ENCODE measurements around the gene ENTREP3.
A peak's percentile ranks its signal among the peaks of the same experiment; 100 is the strongest.

ENTREP3 gene

DNA sequence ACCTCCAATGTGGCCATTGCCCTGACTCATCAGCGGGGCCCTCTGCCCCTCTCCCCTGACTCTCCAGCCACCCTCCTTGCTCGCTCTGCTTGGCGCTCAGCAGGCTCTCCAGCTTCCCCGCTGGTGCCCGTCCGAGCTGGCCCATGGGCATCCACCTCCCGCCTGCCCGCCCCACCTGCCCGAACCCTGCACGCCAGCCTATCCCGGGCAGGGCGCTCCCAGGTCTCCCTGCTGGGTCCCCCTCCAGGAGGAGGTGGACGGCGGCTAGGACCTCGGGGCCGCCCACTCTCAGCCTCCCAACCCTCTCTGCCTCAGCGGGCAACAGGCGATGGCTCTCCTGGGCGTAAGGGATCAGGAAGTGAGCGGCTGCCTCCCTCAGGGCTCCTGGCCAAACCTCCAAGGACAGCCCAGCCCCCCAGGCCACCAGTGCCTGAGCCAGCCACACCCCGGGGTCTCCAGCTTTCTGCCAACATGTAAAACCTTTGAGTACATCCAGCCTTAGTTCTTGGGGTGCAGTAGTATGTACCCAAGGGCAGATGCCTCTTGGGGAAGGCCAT, 32.8 kb upstream of the ENTREP3 start:
- FAIRE-seq, result no peak
- DNase-seq (ENCODE audit: insufficient read length, low spot score), result no peak
- TF ChIP-seq POLR2A (IDR thresholded peaks at IDR 0.05; ENCODE audit: low read depth, low read length), result no peak

- FAIRE-seq (no peak), DNase-seq (ENCODE audit: insufficient read length, low spot score) (no peak)
- TF ChIP-seq POLR2A (IDR thresholded peaks at IDR 0.05; ENCODE audit: low read depth, low read length), result no peak
Measured at GRCh38 chr1:155286544-155286943, 31.3 kb upstream of the ENTREP3 start.

DNA sequence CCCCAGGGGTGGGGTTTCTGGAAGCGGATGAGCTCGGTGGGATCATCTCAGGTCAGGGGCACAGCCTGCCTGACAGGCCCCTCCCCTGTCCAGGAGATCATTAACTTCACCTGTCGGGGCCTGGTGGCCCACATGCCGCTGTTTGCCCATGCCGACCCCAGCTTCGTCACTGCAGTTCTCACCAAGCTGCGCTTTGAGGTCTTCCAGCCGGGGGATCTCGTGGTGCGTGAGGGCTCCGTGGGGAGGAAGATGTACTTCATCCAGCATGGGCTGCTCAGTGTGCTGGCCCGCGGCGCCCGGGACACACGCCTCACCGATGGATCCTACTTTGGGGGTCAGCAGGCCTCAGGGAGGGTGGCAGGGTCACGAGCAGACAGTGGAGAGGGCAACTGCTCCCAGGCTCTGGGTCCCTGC, 30.4 kb upstream of the ENTREP3 start:
- DNase-seq (ENCODE audit: insufficient read length, low spot score) (no peak), FAIRE-seq (no peak)

GRCh38 chr1:155285063-155285462, 29.8 kb upstream of the ENTREP3 start:
- DNase-seq (ENCODE audit: insufficient read length, low spot score), result no peak
- FAIRE-seq, result no peak
- TF ChIP-seq POLR2A (IDR thresholded peaks at IDR 0.05; ENCODE audit: low read depth, low read length), result no peak

More for the DNA sequence above, 30.4 kb upstream of the ENTREP3 start:
- TF ChIP-seq POLR2A (IDR thresholded peaks at IDR 0.05; ENCODE audit: low read depth, low read length), result no peak

DNA sequence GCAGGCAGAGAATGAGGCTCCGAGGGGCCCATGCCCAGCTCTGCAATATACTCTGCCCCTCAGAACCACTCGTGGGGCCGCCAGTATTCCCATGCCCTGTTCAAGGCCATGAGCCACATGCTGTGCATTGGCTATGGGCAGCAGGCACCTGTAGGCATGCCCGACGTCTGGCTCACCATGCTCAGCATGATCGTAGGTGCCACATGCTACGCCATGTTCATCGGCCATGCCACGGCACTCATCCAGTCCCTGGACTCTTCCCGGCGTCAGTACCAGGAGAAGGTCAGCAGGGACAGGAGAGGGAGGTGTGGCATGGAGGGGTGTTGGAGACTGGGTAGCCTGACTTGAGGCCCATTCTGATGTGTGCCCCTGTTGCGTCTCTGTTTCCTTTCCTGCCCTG, 29.2 kb upstream of the ENTREP3 start:
- FAIRE-seq (no peak), DNase-seq (ENCODE audit: insufficient read length, low spot score) (no peak)
- no peak for TF ChIP-seq POLR2A (IDR thresholded peaks at IDR 0.05; ENCODE audit: low read depth, low read length)

DNA sequence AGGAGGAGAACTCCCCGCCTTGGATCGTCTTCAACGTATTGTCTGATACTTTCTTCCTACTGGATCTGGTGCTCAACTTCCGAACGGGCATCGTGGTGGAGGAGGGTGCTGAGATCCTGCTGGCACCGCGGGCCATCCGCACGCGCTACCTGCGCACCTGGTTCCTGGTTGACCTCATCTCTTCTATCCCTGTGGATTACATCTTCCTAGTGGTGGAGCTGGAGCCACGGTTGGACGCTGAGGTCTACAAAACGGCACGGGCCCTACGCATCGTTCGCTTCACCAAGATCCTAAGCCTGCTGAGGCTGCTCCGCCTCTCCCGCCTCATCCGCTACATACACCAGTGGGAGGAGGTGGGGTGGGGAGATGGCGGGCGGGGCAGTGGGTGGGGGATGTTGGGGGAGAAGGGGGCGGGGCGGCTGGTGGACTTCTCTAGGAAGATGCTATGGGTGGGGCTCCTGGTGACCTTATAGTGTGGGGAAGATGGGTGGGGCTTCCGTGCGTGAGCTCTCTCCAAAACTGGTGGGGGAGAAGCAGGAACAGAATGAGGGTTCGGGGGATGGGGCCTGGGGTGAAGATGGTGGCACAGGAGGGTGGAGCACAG, 27.3 kb upstream of the ENTREP3 start:
- TF ChIP-seq POLR2A (IDR thresholded peaks at IDR 0.05; ENCODE audit: low read depth, low read length), result no peak
- DNase-seq (ENCODE audit: insufficient read length, low spot score) (no peak), FAIRE-seq (no peak)

DNA sequence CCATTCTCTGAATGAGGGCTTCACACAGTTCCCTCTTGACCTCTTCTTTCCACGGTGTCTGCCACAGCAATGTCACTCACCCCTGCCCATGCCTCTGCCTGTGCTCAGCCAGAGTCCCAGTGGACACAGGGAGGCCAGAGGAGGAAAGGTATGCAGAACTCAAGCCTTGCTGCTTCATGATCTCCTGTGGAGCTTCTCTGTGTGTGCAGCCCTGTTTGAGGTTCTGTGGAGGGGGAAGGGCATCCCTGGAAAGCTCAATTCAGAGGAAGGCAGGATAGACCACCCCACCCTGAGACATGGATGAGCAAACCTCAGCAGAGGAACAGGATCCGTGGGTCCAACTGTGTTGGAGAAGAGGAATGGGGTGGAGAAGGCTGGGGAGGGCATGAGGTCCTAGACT, 24.0 kb upstream of the ENTREP3 start:
- DNase-seq (ENCODE audit: insufficient read length, low spot score) (no peak), FAIRE-seq (no peak)
- no peak for TF ChIP-seq POLR2A (IDR thresholded peaks at IDR 0.05; ENCODE audit: low read depth, low read length)

- no peak for TF ChIP-seq POLR2A (IDR thresholded peaks at IDR 0.05; ENCODE audit: low read depth, low read length)
- DNase-seq (ENCODE audit: insufficient read length, low spot score) (no peak), FAIRE-seq (no peak)
Measured at GRCh38 chr1:155278689-155279160, 23.4 kb upstream of the ENTREP3 start.

GRCh38 chr1:155277902-155278688, 22.8 kb upstream of the ENTREP3 start:
- DNase-seq (ENCODE audit: insufficient read length, low spot score), result peak; percentile 35
- no peak for FAIRE-seq
- TF ChIP-seq POLR2A (IDR thresholded peaks at IDR 0.05; ENCODE audit: low read depth, low read length), result no peak

- TF ChIP-seq POLR2A (IDR thresholded peaks at IDR 0.05; ENCODE audit: low read depth, low read length), result peak; percentile 28; the same call in 1 of the 2 replicates
- no peak for FAIRE-seq
Measured at GRCh38 chr1:155277070-155277901, 22.0 kb upstream of the ENTREP3 start, which contains the start of gene HCN3. HCN3 (plus strand) TSS chr1:155277463; CDS start chr1:155277591, 128 bp downstream.

DNA sequence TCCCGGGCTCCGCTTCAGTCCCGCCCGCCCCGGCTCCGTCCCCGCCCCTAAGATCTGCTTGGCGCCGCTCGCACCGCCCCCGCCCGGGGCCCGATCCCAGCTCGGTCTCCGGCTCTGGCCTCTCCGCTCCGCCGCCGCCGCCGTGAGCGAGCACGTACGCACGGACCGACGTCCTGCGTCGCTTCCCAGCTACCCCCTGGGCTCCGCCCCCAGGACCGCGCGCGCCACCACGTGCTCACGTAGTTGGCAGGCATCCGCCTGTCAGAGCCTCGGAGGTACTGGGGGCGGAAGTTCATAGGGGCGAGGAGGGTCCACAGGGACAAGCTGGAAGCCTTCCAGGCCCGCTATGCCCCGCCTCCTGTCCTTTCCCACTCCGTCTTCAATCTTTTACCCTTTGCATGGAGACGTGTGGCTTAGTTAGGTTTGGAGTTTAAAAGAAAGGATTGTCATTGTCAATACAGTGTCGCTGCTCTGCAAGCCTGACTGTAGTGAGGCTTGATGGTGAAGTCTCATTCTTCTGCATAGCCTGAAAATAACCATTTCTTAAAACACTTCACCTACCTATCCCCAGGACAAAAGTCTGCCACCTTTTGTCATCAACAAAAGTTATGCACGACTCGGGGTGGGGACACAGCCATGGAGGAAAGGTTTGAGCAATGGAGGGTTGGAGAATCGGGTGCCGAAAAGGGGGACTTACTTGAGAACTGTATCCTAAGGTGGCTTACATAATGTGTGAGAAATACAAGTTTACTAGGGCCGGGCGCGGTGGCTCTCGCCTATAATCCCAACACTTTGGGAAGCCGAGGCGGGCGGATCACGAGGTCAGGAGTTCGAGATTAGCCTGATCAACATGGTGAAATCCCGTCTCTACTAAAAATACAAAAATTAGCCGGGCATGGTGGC, 18.3 kb upstream of the ENTREP3 start, which contains the start of gene CLK2:
Gene CLK2 (minus strand): TSS at position 162 of the 903 bp plus-strand sequence. CDS start 2,527 bp downstream, outside the sequence.
- peak; percentile 72 for TF ChIP-seq POLR2A (IDR thresholded peaks at IDR 0.05; ENCODE audit: low read depth, low read length)
- no peak for FAIRE-seq
- peak; percentile 92 for DNase-seq (ENCODE audit: insufficient read length, low spot score)

More at GRCh38 chr1:155277070-155277901, 22.0 kb upstream of the ENTREP3 start, which contains the start of gene HCN3:
- DNase-seq (ENCODE audit: insufficient read length, low spot score), result peak; percentile 97

GRCh38 chr1:155272466-155273342, 17.4 kb upstream of the ENTREP3 start:
- TF ChIP-seq POLR2A (IDR thresholded peaks at IDR 0.05; ENCODE audit: low read depth, low read length), result peak; percentile 35; the same call in 1 of the 2 replicates
- peak; percentile 74 for DNase-seq (ENCODE audit: insufficient read length, low spot score)
- FAIRE-seq, result no peak

Measured in H54 (cell line).